HG02943 (cell line): Measurements from ENCODE around the gene PRPF4.
A peak's percentile ranks its signal among the peaks of the same experiment; 100 is the strongest.
"Not testable (repeated sequence)": the region's sequence is repeated elsewhere in the genome, so short reads cannot be mapped to it uniquely, and the experiment has no call there.

Experiments
- ATAC-seq: cut with Tn5 transposase; IDR thresholded peaks from one replicate; pipeline ENCODE4 v1.9.1; 2021; ENCODE audit warnings: mild to moderate bottlenecking, low read depth, moderate library complexity; ENCODE audit not compliant: unreplicated experiment

Gene PRPF4

GRCh38 chr9:113275157-113276131 is at the start of gene PRPF4, which contains the start of gene CDC26:
Gene PRPF4, plus strand, starts transcription at chr9:113275658. Its CDS starts 86 bp downstream, at chr9:113275744.
Gene CDC26, minus strand, starts transcription at chr9:113275572. Its CDS starts 3,065 bp downstream, at chr9:113272507.
- peak; percentile 98 for ATAC-seq

GRCh38 chr9:113227436-113227835 is 48.0 kb upstream of the PRPF4 start:
- no peak for ATAC-seq

- ATAC-seq, result no peak
Observed at GRCh38 chr9:113228130-113228665, 47.3 kb upstream of the PRPF4 start.

GRCh38 chr9:113231701-113232100 is 43.8 kb upstream of the PRPF4 start:
- ATAC-seq, result no peak

GRCh38 chr9:113235701-113236255 is 39.7 kb upstream of the PRPF4 start:
- ATAC-seq, result not testable (repeated sequence)

- ATAC-seq, result no peak
Observed at GRCh38 chr9:113237026-113237425, 38.4 kb upstream of the PRPF4 start.

GRCh38 chr9:113238202-113238858 is 37.1 kb upstream of the PRPF4 start:
- ATAC-seq, result no peak

- ATAC-seq, result no peak
Observed at GRCh38 chr9:113238859-113239232, 36.6 kb upstream of the PRPF4 start.

GRCh38 chr9:113241161-113241560 is 34.3 kb upstream of the PRPF4 start:
- ATAC-seq, result no peak

GRCh38 chr9:113244556-113244955 is 30.9 kb upstream of the PRPF4 start:
- ATAC-seq, result no peak

GRCh38 chr9:113245894-113246293 is 29.6 kb upstream of the PRPF4 start:
- ATAC-seq, result no peak

- no peak for ATAC-seq
Observed at GRCh38 chr9:113246928-113247327, 28.5 kb upstream of the PRPF4 start.

- no peak for ATAC-seq
Observed at GRCh38 chr9:113247640-113248039, 27.8 kb upstream of the PRPF4 start.

GRCh38 chr9:113249661-113250060 is 25.8 kb upstream of the PRPF4 start:
- ATAC-seq, result not testable (repeated sequence)

- ATAC-seq, result no peak
Observed at GRCh38 chr9:113250807-113251206, 24.7 kb upstream of the PRPF4 start.

- ATAC-seq, result no peak
Observed at GRCh38 chr9:113254991-113255390, 20.5 kb upstream of the PRPF4 start.

GRCh38 chr9:113255438-113255837 is 20.0 kb upstream of the PRPF4 start:
- ATAC-seq, result no peak

- no peak for ATAC-seq
Observed at GRCh38 chr9:113257863-113258262, 17.6 kb upstream of the PRPF4 start.

- ATAC-seq, result no peak
Observed at GRCh38 chr9:113258282-113258681, 17.2 kb upstream of the PRPF4 start.

- ATAC-seq, result no peak
Observed at GRCh38 chr9:113261917-113262671, 13.4 kb upstream of the PRPF4 start.
